HG03520 (cell line): ENCODE data around the gene VOPP1.
"Not testable (repeated sequence)": the region's sequence is repeated elsewhere in the genome, so short reads cannot be mapped to it uniquely, and the experiment has no call there.

ENCODE experiments used
- ATAC-seq: cut with Tn5 transposase; IDR thresholded peaks from one replicate; pipeline ENCODE4 v1.9.1; 2021; ENCODE audit warnings: mild to moderate bottlenecking, moderate library complexity; ENCODE audit not compliant: unreplicated experiment

VOPP1 gene

GRCh38 chr7:55514546-55515265 is 57.6 kb downstream of the VOPP1 start:
- no peak for ATAC-seq

- no peak for ATAC-seq
These were observed 58.4 kb downstream of the VOPP1 start for GRCh38 chr7:55513868-55514267.

- ATAC-seq = no peak
These were observed 59.6 kb downstream of the VOPP1 start for GRCh38 chr7:55512635-55513191.

- ATAC-seq = no peak
These were observed 61.7 kb downstream of the VOPP1 start for GRCh38 chr7:55510621-55511020.

- not testable (repeated sequence) for ATAC-seq
These were observed 62.1 kb downstream of the VOPP1 start for GRCh38 chr7:55510206-55510605.

- ATAC-seq = no peak
These were observed 63.0 kb downstream of the VOPP1 start for GRCh38 chr7:55509322-55509721.

- no peak for ATAC-seq
These were observed 63.9 kb downstream of the VOPP1 start for GRCh38 chr7:55508221-55509011.

GRCh38 chr7:55507743-55508142 is 64.6 kb downstream of the VOPP1 start:
- no peak for ATAC-seq

GRCh38 chr7:55504967-55505658 is 67.2 kb downstream of the VOPP1 start:
- ATAC-seq = no peak

GRCh38 chr7:55504093-55504859 is 68.0 kb downstream of the VOPP1 start:
- ATAC-seq = no peak

GRCh38 chr7:55502858-55503440 is 69.4 kb downstream of the VOPP1 start:
- no peak for ATAC-seq

- ATAC-seq = no peak
These were observed 70.0 kb downstream of the VOPP1 start for GRCh38 chr7:55502124-55502857.

- no peak for ATAC-seq
These were observed 70.7 kb downstream of the VOPP1 start for GRCh38 chr7:55501611-55502010.

- no peak for ATAC-seq
These were observed 72.1 kb downstream of the VOPP1 start for GRCh38 chr7:55500117-55500756.

- ATAC-seq = no peak
These were observed 72.7 kb downstream of the VOPP1 start for GRCh38 chr7:55499591-55499990.

GRCh38 chr7:55498770-55499169 is 73.5 kb downstream of the VOPP1 start:
- no peak for ATAC-seq

GRCh38 chr7:55498142-55498541 is 74.2 kb downstream of the VOPP1 start:
- no peak for ATAC-seq

- ATAC-seq = no peak
These were observed 74.8 kb downstream of the VOPP1 start for GRCh38 chr7:55497521-55497920.

- ATAC-seq = no peak
These were observed 75.4 kb downstream of the VOPP1 start for GRCh38 chr7:55496906-55497305.
